HEK293 (cell line): ENCODE measurements around the gene TM9SF3.

Experiments used
- CTCF ChIA-PET: fragments of 350-600 bp; formaldehyde crosslinking; extraction: SDS; loops from one replicate; lab custom pipeline; 2021; ENCODE audit warnings: antibody characterized with exemption; lab: Yijun Ruan, JAX
- POLR2A ChIA-PET: fragments of 300-600 bp; formaldehyde crosslinking; extraction: SDS; loops from one replicate; lab custom pipeline; 2020; ENCODE audit warnings: antibody characterized with exemption, inconsistent platforms; lab: Yijun Ruan, JAX
- H3K27ac ChIP-seq: fragments of 200-500 bp; sonication (Bioruptor generic); 2 replicates; pipeline ENCODE4 v1.5.1; 2014; ENCODE audit warnings: low read depth, low read length, control low read depth, inconsistent platforms; ENCODE audit errors: extremely low read depth
- H3K36me3 ChIP-seq, 2 experiments: fragments of 200-500 bp in 1 of 2; sonication (Bioruptor generic) in 1 of 2; 1 replicate in 1 of 2; 2 replicates in 1 of 2; pipeline ENCODE4 v1.5.1; 2014 to 2017; ENCODE audit warnings: inconsistent platforms in 2 of 2, low read length in 2 of 2; ENCODE audit not compliant: control insufficient read depth in 2 of 2, insufficient read depth in 1 of 2
- H3K4me1 ChIP-seq: fragments of 200-500 bp; sonication (Bioruptor generic); 2 replicates; pipeline ENCODE4 v1.5.1; 2014; ENCODE audit warnings: mild to moderate bottlenecking, low read length, inconsistent platforms; ENCODE audit not compliant: control insufficient read depth, insufficient read depth
- H3K4me3 ChIP-seq: 2 replicates; pipeline ENCODE4 v1.5.1; 2011; ENCODE audit warnings: low read depth, mild to moderate bottlenecking, control low read depth, low read length, moderate library complexity
- H3K9me3 ChIP-seq: fragments of 200-500 bp; sonication (Bioruptor generic); 2 replicates; pipeline ENCODE4 v1.5.1; 2014; ENCODE audit warnings: low read depth, low read length, inconsistent platforms; ENCODE audit not compliant: control insufficient read depth, insufficient read depth
- AEBP2 ChIP-seq: fragments of 450-650 bp; formaldehyde crosslinking; IDR thresholded peaks from 2 replicates; pipeline ENCODE4 v1.5.1; 2016; ENCODE audit warnings: missing biosample characterization, missing genetic modification characterization, borderline replicate concordance
- BCL11A ChIP-seq: fragments of 450-650 bp; formaldehyde crosslinking; IDR thresholded peaks from 2 replicates; pipeline ENCODE4 v1.5.1; 2016; ENCODE audit warnings: low read depth, missing biosample characterization, missing genetic modification characterization
- BCL6B ChIP-seq: fragments of 450-650 bp; formaldehyde crosslinking; IDR thresholded peaks from 2 replicates; pipeline ENCODE4 v1.5.1; 2017; ENCODE audit warnings: missing biosample characterization, missing genetic modification characterization
- GLIS2 ChIP-seq: fragments of 450-650 bp; formaldehyde crosslinking; IDR thresholded peaks from 2 replicates; pipeline ENCODE4 v1.5.1; 2016; ENCODE audit warnings: missing biosample characterization, missing genetic modification characterization
- KLF10 ChIP-seq: fragments of 450-650 bp; IDR thresholded peaks from 2 replicates; pipeline ENCODE4 v1.5.1; 2018; ENCODE audit warnings: missing biosample characterization, mild to moderate bottlenecking, missing genetic modification characterization
- KLF7 ChIP-seq: fragments of 450-650 bp; formaldehyde crosslinking; IDR thresholded peaks from 2 replicates; pipeline ENCODE4 v1.5.1; 2016; ENCODE audit warnings: missing biosample characterization, missing genetic modification characterization, borderline replicate concordance
- SCRT2 ChIP-seq: fragments of 450-650 bp; formaldehyde crosslinking; IDR thresholded peaks from 2 replicates; pipeline ENCODE4 v1.5.1; 2016; ENCODE audit warnings: missing biosample characterization, missing genetic modification characterization
- SP7 ChIP-seq: fragments of 450-650 bp; formaldehyde crosslinking; IDR thresholded peaks from 2 replicates; pipeline ENCODE4 v1.5.1; 2016; ENCODE audit warnings: missing biosample characterization, missing genetic modification characterization
- ZFHX2 ChIP-seq: fragments of 450-650 bp; formaldehyde crosslinking; conservative IDR thresholded peaks from 2 replicates; pipeline ENCODE4 v1.5.1; 2016; ENCODE audit warnings: missing biosample characterization, missing genetic modification characterization
- ZNF146 ChIP-seq: fragments of 450-650 bp; formaldehyde crosslinking; IDR thresholded peaks from 2 replicates; pipeline ENCODE4 v1.5.1; 2016; ENCODE audit warnings: missing biosample characterization, missing genetic modification characterization
- ZNF16 ChIP-seq: fragments of 450-650 bp; formaldehyde crosslinking; IDR thresholded peaks from 2 replicates; pipeline ENCODE4 v1.5.1; 2016; ENCODE audit warnings: low read depth, missing biosample characterization, missing genetic modification characterization
- ZNF248 ChIP-seq: fragments of 450-650 bp; formaldehyde crosslinking; IDR thresholded peaks from 2 replicates; pipeline ENCODE4 v1.5.1; 2017; ENCODE audit warnings: missing biosample characterization, missing genetic modification characterization
- ZNF266 ChIP-seq: fragments of 450-650 bp; formaldehyde crosslinking; IDR thresholded peaks from 2 replicates; pipeline ENCODE4 v1.5.1; 2016; ENCODE audit warnings: missing biosample characterization, missing genetic modification characterization, low read depth
- ZNF518A ChIP-seq: fragments of 450-650 bp; formaldehyde crosslinking; conservative IDR thresholded peaks from 2 replicates; pipeline ENCODE4 v1.5.1; 2016; ENCODE audit warnings: low read depth, missing biosample characterization, missing genetic modification characterization
- ZNF530 ChIP-seq: fragments of 450-650 bp; formaldehyde crosslinking; IDR thresholded peaks from 2 replicates; pipeline ENCODE4 v1.5.1; 2016; ENCODE audit warnings: low read depth, missing biosample characterization, missing genetic modification characterization
- ZNF544 ChIP-seq: fragments of 450-650 bp; formaldehyde crosslinking; IDR thresholded peaks from 2 replicates; pipeline ENCODE4 v1.5.0; 2017; ENCODE audit warnings: missing biosample characterization, missing genetic modification characterization
- ZNF585B ChIP-seq: fragments of 450-650 bp; formaldehyde crosslinking; IDR thresholded peaks from 2 replicates; pipeline ENCODE4 v1.5.1; 2016; ENCODE audit warnings: missing biosample characterization, missing genetic modification characterization
- ZNF624 ChIP-seq: fragments of 450-650 bp; formaldehyde crosslinking; IDR thresholded peaks from 2 replicates; pipeline ENCODE4 v1.5.1; 2017; ENCODE audit warnings: missing biosample characterization, missing genetic modification characterization
- ZNF768 ChIP-seq: fragments of 450-650 bp; formaldehyde crosslinking; IDR thresholded peaks from 2 replicates; pipeline ENCODE4 v1.5.1; 2018; ENCODE audit warnings: missing biosample characterization, mild to moderate bottlenecking, missing genetic modification characterization
- ZNF830 ChIP-seq: fragments of 450-650 bp; IDR thresholded peaks from 2 replicates; pipeline ENCODE4 v1.5.0; 2018; ENCODE audit warnings: missing biosample characterization, missing genetic modification characterization, low read depth, mild to moderate bottlenecking, moderate library complexity

Gene TM9SF3

GRCh38 chr10:96612055-96612830 lies 25.4 kb upstream of the TM9SF3 start:
- Histone ChIP-seq H3K27ac (no peak overlapping the region), H3K4me1 (no peaks in the 10 kb centered on the region), H3K4me3 (no peak overlapping the region), H3K36me3 (no peaks in the 10 kb centered on the region), H3K9me3 (no peaks in the 10 kb centered on the region)
- ChIA-PET CTCF (interaction anchor here (0.6 kb wide), 1 partner anchor 420 kb away, joined by 3 read pairs; no protein-coding TSS in a partner anchor), POLR2A (no interaction called here)
- no peak for TF ChIP-seq GLIS2 (tag by site-specific recombination)
- no peak for TF ChIP-seq ZNF146 (tag by site-specific recombination)
- TF ChIP-seq ZFHX2 (tag by site-specific recombination) = 0 out of 2 replicates have a peak, but pooled peaks have one; percentile 15

GRCh38 chr10:96610817-96611216 lies 24.0 kb upstream of the TM9SF3 start:
- ChIA-PET POLR2A (no interaction called here), CTCF (interaction anchor here (0.7 kb wide), 1 partner anchor 12 kb away, joined by 4 read pairs; no protein-coding TSS in a partner anchor)
- Histone ChIP-seq H3K4me3 (no peak overlapping the region), H3K27ac (no peak overlapping the region), H3K4me1 (no peaks in the 10 kb centered on the region), H3K36me3 (no peaks in the 10 kb centered on the region), H3K9me3 (no peaks in the 10 kb centered on the region)
- no peak for TF ChIP-seq ZNF585B
- TF ChIP-seq ZNF518A = no peak
- TF ChIP-seq ZNF768 (tag by site-specific recombination) = no peak
- TF ChIP-seq ZNF266 (tag by site-specific recombination) = no peak
- TF ChIP-seq BCL6B = no peak
- no peak for TF ChIP-seq ZNF16
- TF ChIP-seq SCRT2 (tag by site-specific recombination) = no peak
- TF ChIP-seq BCL11A (tag by site-specific recombination) = no peak
- TF ChIP-seq KLF7 (tag by site-specific recombination) = no peak
- no peak for TF ChIP-seq SP7
- TF ChIP-seq KLF10 (tag by site-specific recombination) = no peak
- no peak for TF ChIP-seq ZNF248 (tag by site-specific recombination)
- TF ChIP-seq AEBP2 (tag by site-specific recombination) = no peak
- TF ChIP-seq ZNF544 = no peak
- no peak for TF ChIP-seq ZNF624
- no peak for TF ChIP-seq ZNF530 (tag by site-specific recombination)
- no peak for TF ChIP-seq ZNF830
